ENCODE results near the gene ADGRE1.

DNA sequence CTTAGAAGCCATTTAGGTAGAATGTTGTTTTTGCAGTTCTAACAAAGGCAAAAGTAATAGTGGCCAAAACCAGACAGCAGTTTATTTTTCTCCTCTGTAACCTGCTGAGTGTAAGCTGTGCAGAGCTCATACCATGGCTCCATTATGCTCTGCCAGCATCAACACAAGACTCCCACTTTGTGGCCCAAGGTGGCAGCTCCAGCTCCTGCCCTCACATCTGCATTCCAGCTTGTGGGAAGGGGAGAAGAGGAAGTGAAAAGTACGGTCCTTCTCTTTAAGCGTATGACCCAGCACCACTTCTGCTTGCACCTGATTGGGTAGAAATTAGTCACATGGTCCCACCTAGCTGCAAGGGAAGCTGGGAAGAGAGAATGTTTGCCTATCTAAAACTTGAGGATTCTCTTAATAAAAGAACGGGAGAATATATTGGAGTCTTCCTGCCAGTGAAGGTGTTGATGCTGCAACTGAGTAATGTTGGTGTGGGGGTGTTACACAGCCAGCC lies 19.2 kb downstream of the ADGRE1 start:
- TF ChIP-seq, protein P1, sequence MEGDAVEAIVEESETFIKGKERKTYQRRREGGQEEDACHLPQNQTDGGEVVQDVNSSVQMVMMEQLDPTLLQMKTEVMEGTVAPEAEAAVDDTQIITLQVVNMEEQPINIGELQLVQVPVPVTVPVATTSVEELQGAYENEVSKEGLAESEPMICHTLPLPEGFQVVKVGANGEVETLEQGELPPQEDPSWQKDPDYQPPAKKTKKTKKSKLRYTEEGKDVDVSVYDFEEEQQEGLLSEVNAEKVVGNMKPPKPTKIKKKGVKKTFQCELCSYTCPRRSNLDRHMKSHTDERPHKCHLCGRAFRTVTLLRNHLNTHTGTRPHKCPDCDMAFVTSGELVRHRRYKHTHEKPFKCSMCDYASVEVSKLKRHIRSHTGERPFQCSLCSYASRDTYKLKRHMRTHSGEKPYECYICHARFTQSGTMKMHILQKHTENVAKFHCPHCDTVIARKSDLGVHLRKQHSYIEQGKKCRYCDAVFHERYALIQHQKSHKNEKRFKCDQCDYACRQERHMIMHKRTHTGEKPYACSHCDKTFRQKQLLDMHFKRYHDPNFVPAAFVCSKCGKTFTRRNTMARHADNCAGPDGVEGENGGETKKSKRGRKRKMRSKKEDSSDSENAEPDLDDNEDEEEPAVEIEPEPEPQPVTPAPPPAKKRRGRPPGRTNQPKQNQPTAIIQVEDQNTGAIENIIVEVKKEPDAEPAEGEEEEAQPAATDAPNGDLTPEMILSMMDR (IDR thresholded peaks at IDR 0.05; ENCODE audit: insufficient read depth, low read length, poor library complexity, severe bottlenecking): no peak
- no peak for TF ChIP-seq EZH2phosphoT487 (conservative IDR thresholded peaks at IDR 0.05; ENCODE audit: low read length)
